ENCODE data around the gene SUFU. TPM values are rescaled to one million over a fixed set of nuclear protein-coding genes. Genes with fewer than 3 reads are reported as not detected.
A peak's percentile ranks its signal among the peaks of the same experiment; 100 is the strongest.
"Not testable (repeated sequence)": the region's sequence is repeated elsewhere in the genome, so short reads cannot be mapped to it uniquely, and the experiment has no call there.

The SUFU gene
- total RNA-seq, 1 donor from 2014 or later, result 9.4 TPM

- ATAC-seq, result no peak
These were observed 23.4 kb upstream of the SUFU start for GRCh38 chr10:102480396-102480795.

GRCh38 chr10:102484021-102484420 lies 19.8 kb upstream of the SUFU start:
- ATAC-seq, result no peak

- ATAC-seq, result no peak
These were observed 18.5 kb upstream of the SUFU start for GRCh38 chr10:102485093-102485784.

GRCh38 chr10:102491136-102491535 lies 12.6 kb upstream of the SUFU start:
- no peak for ATAC-seq

- ATAC-seq, result no peak
These were observed 11.3 kb upstream of the SUFU start for GRCh38 chr10:102492344-102492939.

- ATAC-seq, result peak; percentile 75
These were observed 10.8 kb upstream of the SUFU start for GRCh38 chr10:102492983-102493382.

- peak; percentile 82 for ATAC-seq
These were observed 10.0 kb upstream of the SUFU start for GRCh38 chr10:102493771-102494170.

- ATAC-seq, result no peak
These were observed 6.2 kb upstream of the SUFU start for GRCh38 chr10:102497545-102497944.

GRCh38 chr10:102499356-102499755 lies 4.4 kb upstream of the SUFU start:
- ATAC-seq, result no peak

GRCh38 chr10:102500686-102501085 lies 3.1 kb upstream of the SUFU start:
- not testable (repeated sequence) for ATAC-seq

GRCh38 chr10:102501201-102502028 lies 2.4 kb upstream of the SUFU start:
- ATAC-seq, result no peak

GRCh38 chr10:102502029-102502336 lies 1.8 kb upstream of the SUFU start:
- ATAC-seq, result peak; percentile 88

- ATAC-seq, result peak; percentile 82
These were observed 1.2 kb upstream of the SUFU start, which contains the start of gene ACTR1A for GRCh38 chr10:102502337-102503151. Gene ACTR1A (minus strand): TSS chr10:102502712. CDS start chr10:102502647, 65 bp downstream.

GRCh38 chr10:102504179-102504975 lies 605 bp downstream of the SUFU start:
- ATAC-seq, result no peak

GRCh38 chr10:102504976-102505300 lies 1.2 kb downstream of the SUFU start:
- ATAC-seq, result no peak

GRCh38 chr10:102505462-102506115 lies 1.8 kb downstream of the SUFU start:
- no peak for ATAC-seq

GRCh38 chr10:102507521-102507920 lies 3.7 kb downstream of the SUFU start:
- ATAC-seq, result no peak

- ATAC-seq, result no peak
These were observed 4.7 kb downstream of the SUFU start for GRCh38 chr10:102508506-102508905.

- peak; percentile 79 for ATAC-seq
These were observed 5.6 kb downstream of the SUFU start for GRCh38 chr10:102509387-102509786.

- ATAC-seq, result no peak
These were observed 8.0 kb downstream of the SUFU start for GRCh38 chr10:102511583-102512274.
